Stimulated activated CD4-positive, alpha-beta T cell treated with anti-CD3 and anti-CD28 coated beads, Interleukin-1b, Interleukin-23, amount 100 ng/mL, for 24 hours (primary cell): ENCODE results near the gene SIAE.
A peak's percentile ranks its signal among the peaks of the same experiment; 100 is the strongest.
"Not testable (repeated sequence)": the region's sequence is repeated elsewhere in the genome, so short reads cannot be mapped to it uniquely, and the experiment has no call there.

Experiments used
- DNase-seq, 4 experiments: peaks; one replicate each; pipeline ENCODE4 v3.0.0-alpha.2; 2020; ENCODE audit warnings: low read depth in 4 of 4, low spot score in 1 of 4

SIAE gene

DNA sequence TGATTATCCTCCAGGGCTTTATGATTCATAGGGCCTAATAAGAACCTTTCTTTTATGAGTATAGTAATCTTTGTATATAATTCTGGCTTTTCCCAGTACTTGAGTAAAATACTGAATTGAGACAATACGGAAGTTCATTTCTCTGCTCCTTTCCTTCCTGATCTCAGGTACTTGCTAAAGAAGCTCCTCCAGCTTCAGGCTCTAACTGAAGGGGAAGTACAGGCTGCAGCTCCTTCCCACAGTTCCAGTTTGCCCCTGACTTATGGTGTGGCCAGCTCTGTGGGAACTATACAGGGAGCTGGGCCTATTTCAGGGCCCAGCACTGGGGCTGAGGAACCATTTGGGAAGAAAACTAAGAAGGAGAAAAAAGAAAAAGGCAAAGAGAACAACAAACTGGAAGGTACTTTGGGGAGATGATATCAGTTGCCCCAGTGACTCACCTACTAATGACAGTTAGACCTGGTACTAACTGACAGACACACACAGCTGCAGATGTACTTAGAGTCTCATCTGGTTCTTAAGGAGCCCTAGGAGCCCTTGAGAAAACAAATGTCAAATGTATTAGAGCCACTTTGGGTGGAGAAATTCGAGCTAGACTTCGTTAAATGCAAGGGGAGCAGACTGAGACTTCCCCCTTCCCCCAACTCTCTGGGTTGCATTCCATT lies 47.9 kb downstream of the SIAE start:
- DNase-seq, result no peak

DNA sequence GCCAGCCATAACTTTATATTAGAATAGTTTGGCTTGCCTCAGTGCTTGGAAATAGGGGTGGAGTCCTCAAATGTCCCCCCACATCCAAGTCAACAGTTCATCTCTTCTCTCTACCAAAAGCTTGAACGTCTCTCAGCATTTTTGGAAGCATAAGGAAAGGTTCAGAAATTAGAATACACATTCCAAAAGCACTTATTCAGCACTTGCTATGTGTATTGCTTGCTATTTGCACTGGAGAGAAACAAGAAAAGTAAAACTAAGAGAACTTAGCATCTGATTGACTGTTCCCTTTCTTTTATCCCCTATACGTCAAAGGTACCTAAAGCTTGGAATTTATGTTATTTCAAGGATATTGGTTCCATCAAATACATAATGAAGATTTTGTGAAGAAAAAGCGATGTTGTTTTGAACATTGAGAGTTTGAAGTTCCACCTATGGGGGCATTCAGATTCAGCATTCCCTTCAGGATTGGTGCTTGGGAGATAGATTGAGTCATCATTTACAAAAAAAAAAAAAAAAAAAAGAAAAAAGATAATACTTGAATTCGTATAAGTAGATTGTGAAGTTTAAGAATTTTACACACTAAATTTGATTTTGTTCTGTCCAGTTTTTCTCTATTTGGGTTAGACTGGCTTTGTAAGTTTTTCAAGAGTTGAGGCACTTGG lies 49.5 kb downstream of the SIAE start:
- no peak for DNase-seq

DNA sequence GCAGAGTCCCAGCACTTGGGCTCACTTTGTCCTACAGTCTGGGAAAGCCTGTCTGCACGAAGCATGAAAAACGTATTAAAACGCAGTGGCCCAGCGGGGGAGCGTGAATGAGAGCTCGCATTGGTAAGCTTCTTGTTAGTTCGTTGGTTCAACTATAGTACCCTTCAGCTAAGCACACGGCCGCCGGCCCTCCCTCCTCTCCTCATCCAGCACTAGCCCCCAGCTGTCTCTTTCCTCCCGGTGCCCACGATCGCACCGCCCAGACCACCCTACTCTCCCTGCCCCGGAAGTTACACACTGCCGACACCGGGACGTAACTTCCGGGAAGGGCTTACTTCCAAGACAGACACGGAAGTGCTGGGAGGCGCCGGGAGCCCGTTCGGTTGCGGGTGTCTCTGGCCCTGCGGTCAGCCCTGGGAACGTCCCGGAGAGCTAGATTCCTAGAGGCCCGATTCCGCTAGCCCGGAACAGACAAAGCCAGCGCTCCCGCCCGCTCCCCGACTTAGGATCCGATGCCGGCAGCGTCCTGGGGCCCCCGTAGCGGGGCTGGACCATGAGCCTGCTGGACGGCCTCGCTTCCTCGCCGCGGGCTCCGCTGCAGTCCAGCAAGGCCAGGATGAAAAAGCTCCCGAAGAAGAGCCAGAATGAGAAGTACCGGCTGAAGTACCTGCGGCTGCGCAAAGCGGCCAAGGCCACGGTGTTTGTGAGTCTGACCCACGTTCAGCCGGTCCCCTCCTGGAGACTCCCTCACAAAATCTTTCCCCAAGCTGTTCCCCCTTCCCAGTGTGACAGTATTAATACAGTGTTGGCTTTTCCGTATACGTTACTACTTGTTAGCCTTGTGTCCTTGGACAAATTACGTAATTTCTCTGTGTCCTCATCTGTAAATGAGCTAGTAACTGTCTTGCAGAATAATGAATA lies 50.7 kb downstream of the SIAE start, which contains the start of gene TBRG1:
Gene TBRG1 (plus strand): TSS at position 334 of the 921 bp plus-strand sequence. CDS start 220 bp downstream, at position 554.
- DNase-seq, result peak; percentile 51 to 77 (median 68)

DNA sequence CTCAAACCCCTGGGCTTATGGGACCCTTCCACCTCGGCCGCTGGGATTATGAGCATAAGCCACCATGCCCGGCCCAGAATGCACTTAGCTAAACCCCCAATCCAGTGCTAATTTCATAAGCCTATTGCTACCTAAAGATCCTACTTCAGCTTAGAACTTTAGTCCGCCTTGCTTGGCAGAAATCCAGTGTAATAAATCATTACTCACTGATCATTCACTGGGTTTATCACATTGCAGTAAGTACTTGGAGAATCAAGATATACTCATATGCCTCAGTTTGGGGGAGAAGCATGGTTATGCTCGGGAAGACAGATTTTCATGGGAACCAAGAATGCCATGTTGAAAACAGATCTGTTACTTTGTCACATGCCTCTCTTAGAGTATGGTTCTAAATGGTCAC lies 54.7 kb downstream of the SIAE start:
- DNase-seq, result no peak

DNA sequence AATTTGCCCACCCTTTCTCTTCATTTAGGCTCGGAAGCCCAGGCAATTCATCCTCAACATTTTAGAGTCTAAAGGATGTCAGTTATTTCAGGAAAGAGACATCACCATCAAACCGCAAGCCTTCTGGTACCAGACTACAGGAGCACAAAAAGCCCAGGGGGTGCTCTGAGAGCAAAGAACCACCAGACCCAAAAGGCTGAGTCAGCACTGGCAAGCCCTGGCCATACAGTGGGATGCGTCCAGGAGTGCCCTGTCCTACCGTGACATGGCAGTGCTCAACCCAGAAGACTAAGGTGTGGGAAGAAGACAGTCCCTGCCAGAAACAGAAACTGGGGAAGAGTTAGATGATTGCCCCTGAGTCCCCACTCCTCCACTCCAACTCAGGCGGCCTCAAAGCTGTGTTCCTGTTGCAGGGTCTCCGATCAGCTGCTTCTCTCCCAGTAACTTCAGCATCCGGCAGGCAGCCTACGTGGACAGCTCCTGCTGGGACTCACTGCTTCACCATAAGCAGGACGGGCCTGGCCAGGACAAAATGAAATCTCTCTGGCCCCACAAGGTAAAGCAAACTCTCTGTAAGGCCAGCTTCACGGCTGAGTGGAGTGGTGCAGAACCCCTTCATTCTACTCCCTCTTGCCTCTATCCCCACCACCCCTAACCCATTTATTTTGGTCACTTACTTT lies 60.8 kb downstream of the SIAE start:
- no peak for DNase-seq

DNA sequence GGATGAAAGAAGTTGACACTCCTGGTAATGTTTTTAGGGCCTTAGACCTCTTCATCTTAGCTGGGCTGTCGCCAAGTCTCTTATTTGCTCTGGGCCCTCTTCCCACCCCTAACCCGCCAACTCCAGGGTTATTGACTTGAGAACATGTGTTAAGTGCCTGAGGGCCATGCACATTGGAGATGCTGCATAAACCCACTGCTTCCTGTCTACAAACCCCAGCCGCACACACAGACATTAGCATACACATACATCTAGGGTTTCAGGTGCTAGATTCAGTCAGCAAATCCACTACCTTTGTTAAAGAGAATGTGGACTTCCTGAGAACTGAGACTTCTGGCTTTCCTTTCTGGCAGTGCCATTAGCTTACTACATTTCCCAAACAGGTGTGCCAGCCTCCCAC lies 61.5 kb downstream of the SIAE start:
- peak in 1 of 4 experiments; percentile 3 for DNase-seq

DNA sequence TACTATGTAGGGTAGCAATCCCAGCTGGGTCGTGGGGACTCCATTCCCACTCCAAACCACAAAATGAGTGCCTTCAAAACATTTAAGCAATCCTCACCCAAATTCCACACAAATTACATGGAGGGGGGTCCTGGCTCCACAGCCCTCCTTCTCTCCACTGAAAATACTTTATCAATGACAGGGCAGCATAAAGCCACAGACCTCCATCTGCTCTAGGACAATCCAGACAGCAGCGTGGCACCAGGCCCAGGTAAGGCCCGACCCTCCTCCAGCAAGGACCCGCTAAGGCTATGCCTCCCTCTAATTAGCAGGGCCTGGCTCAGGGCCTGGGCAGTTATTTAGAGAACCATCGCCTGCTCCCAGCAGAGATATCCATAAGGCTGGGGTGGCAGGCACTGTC lies 62.5 kb downstream of the SIAE start, which contains the start of gene PANX3:
Gene PANX3 (plus strand): TSS at position 365 of the 400 bp plus-strand sequence. CDS start 129 bp downstream, outside the sequence.
- no peak for DNase-seq

DNA sequence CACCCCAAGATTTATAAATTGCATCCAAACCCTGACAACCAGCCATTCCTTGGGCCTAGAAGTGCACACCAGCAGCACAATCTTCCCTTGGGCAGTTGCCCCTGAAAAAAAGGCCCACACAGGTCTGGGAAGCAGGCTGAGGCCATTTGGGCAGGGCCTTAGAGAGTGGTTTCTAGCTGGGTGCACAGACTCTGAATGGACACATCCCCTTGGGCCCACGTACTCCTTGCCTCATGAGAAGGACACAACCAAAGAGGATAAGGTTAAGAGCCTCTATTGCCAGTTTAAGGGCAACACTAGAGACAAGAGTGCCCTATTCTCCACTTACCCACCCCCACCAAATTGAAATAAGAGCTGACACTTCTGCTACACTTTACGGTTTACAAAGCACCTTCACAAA lies 63.2 kb downstream of the SIAE start:
- no peak for DNase-seq

DNA sequence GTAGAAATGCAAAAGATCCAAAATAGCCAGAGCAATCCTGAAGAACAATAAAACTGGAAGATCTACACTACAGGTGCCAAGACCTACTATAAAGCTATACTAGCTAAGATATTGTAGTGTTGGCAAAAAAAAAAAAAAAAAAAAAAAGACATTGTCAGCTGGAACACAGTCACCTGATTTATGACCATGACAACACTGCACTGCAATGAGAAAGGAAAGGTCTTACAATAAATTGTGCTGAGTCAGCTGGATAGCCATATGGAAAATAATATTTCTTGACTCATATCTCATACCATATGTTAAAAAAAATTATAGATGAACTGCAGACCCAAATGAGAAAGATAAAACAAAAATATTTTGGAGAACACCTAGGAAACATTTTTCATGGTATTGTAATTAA lies 65.4 kb downstream of the SIAE start:
- DNase-seq, result no peak

DNA sequence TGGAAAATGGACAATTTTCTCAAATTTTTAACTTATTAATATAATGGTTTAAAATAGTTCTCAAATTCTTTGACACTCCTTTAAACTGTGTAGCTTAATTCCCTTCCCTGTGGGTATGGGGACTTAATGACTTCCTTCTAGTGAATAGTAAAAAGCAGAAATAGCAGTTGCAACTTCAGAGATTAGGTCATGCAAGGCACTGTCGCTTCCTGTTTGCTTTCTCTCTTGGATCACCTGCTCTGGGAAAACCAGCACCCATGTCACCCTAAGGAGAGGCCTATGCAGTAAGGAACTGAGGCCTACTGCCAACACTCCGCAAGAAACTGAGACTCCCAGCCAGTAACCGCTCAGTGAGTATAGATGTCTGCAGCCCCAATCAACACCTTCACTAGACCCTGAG lies 67.8 kb downstream of the SIAE start:
- no peak for DNase-seq

DNA sequence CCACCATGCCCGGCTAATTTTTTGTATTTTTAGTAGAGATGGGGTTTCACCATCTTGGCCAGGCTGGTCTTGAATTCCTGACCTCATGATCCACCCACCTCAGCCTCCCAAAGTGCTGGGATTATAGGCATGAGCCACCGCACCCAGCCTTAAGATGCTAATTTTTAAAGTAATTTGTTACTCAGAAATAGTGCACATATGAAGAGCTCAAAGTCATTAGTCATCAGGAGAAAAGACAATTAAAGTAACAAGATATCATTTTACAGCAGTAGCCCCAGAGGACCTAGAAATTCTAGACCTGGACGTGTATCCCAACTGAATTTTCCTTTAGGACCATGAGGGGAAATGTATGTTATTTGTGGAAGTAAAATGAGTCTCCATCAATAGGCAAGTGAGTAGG lies 70.8 kb downstream of the SIAE start:
- DNase-seq, result not testable (repeated sequence)

DNA sequence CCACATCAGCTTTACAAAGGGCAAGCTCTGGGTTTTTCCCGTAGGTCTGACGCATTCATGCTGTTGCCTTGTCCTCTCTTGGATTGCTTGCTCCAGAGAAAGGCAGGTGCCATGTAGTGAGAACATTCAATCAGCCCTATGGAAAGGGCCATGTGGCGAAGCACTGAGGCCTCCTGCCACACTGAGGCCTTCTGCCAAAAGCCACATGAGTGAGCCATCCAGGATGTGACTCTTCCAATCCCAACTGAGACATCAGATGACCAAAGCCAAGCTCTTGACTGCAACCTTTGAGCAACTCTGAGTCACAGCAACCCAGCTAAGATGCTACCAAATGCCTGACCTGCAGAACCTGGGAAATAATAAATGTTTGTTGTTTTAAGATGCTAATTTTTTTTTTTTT lies 71.3 kb downstream of the SIAE start:
- DNase-seq, result no peak

DNA sequence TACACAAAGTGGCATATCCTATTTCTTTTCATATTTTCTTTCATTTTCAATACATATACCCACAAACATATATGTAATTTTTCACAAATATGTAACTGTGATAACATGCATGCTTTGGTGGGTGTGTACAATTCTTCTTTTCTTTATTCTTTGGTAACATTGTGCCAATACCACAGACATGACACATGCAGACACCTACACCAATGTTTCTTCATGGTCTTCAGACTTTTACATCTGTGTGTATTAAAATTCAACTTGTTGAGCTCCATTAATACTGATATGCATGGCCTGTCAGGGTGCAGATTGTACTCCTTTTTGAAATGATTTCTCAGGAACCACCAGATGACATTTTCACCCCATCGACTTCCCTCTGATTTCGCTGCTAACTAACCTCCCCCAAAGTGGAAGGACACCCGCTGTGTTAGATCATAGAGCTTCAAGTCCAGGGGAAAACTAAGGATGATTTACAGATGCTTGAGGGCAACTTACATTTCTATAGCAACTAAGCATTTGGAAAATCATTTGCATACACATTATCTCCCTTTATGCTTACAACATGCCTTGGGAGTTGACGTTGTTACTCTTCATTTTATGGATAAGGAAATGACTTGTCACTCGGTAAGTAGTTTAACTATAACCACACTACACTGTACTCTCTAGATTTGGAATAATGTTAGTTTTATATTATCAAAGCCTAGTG lies 72.8 kb downstream of the SIAE start:
- DNase-seq, result no peak

DNA sequence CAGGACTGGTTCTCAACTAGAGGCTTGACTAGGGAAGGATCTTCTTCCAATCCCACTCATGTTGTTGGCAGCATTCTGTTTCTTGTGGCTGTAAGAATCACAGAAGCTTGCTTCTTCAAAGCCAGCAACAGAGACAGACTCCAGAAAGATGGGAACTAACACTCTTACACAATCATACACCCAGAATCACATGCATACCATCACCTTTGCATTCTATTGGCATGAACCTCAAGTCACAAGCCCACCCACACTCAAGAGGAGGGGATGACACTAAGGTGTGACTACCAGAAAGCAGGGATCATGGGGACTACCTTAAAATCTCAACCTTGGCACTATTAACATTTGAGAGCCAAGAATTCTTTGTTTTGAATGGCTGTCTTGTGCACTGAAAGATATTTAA lies 75.9 kb downstream of the SIAE start:
- DNase-seq, result no peak

DNA sequence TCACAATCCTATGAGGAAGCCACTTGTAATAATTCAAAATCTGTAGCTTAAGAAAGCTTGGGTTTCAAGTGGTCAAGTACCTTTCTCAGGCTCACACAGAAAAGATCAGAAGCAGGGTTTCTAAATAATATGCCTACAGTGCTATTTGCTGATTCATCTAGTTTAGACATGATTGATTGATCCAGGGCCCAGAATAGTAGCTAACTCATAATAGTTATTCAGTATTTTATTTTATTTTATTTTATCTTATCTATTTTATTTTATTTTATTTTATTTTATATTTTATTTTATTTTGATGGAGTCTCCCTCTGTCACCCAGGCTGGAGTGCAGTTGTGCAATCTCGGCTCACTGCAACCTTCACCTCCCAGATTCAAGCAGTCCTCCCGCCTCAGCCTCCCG lies 78.2 kb downstream of the SIAE start:
- DNase-seq, result no peak

DNA sequence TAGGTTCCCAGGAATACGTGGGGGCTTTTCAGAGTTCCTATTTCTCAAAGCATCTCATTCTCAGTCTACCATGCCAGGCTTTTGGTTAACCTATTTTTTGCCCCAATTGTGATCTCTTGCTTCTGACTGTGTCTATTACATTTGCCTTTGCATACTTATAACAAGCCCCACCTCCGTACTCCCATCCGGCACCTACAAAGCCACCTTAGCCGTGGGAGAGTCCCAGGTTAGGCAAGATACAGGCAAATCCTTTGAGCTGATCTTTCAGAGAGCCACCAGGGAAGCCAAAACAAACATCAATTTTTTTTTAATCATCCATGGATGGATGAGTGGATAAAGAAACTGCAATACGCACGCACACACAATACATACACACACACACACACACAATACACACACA lies 80.9 kb downstream of the SIAE start:
- DNase-seq, result no peak

DNA sequence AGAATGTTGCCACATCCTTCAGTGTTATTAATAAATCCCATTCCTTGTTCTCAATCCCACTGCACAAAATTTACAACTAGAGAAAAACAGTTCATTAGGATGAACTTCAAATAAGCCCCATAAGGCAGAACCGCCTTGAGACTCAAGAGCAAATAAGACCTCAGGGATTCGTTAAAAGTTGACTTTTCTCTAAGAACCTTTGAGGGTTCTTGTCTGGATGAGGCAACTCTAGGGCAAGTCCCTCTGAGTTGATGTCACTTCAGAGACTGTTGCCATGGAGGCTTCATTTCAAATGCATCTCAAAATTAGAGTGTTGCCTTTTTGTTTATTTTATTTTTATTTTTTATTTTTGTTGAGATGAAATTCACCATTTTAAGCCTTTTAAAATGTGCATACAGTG lies 82.1 kb downstream of the SIAE start:
- no peak for DNase-seq

DNA sequence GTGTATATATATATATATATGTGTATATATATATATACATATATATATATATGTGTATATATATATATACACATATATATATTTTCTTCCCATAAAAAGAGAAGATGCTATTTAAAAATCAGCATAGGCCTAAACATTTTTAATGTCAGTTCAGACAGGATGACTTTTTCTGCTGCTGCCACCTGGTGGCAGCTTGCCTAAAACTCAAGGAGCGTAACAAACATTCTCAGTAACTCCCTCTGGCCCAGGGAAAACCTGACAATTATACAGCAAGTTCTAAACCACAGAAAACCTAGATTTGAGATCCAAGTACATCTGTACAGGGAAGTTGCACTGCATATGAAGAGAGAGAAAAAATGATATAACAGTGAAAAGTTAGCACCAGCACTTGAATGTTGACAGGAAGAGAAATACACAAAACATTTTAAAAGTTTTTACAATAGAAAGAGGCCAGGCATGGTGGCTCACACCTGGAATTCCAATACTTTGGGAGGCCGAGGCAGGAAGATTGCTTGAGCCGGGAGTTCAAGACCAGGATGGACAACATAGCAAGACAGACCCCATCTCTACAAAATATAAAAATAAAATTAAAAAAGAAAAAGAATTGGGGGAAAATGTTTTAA lies 87.2 kb downstream of the SIAE start:
- peak in 2 of 4 experiments; percentile 3 to 31 for DNase-seq

DNA sequence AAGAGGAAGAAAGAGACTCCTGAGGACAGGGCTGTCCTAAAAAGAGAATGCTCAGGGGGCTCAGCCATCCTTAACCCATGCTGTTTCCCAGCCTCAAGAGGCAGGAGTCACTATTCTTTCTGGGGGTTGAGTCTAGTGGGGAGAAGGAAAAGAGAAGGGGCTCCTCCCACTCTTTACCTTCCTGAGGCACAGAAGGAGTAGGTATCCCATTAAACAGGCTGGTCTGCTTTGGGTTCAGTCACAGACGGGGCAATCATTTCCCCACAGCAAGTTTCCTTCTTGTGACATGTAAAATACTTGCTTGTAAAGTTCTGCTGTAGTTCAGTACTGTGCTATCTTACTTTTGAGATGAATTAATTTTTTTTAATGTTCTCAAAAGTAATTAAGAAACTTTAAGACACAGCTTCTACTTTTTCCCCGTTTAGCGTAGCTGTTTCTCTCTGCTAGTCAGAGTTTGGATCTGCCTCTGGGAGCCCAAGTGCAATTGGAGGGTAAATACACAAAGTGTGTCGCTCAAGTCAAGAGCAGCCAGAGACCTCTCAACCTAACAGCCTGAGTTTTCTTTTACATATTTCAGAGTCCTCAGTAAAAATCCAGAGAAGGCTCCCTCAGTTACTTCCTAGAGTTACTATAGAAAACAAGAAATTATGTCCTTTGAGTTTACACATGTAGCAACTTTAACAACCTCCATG lies 88.7 kb downstream of the SIAE start:
- no peak for DNase-seq

DNA sequence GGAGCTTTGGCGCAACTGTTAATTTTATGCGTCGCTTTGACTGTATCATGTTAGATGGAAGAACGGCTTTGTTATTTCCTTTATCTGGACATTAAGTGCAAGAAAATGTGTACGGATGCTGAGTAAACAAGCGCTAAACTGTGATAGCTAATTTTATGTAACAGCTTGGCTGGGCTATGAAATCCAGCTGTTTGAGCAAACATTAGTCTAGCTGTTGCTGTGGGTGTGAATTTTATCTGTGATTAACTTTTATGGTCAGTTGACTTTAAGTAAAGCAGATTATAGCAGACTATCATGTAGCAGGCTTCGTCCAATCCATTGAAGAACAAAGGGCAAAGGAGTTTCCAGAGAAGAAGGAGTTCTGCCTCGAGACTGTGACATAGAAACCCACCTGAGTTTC lies 89.8 kb downstream of the SIAE start:
- DNase-seq, result no peak
